ENCODE measurements around the gene KDM6A. TPM values are rescaled to one million over a fixed set of nuclear protein-coding genes. Genes with fewer than 3 reads are reported as not detected.

Gene KDM6A
- total and polyA plus RNA-seq, 2 of the 13 experiments (the other 11 are each of a cell fraction or from before 2014, with no cell fraction given): 16.7 to 18.2 TPM

- Histone ChIP-seq H3K79me2 (ENCODE audit: insufficient read depth, low read length) (peaks cover 21% of the 10 kb centered on the region), H3K27ac (ENCODE audit: extremely low read length, insufficient read depth, low read length) (no peak overlapping the region), H3K4me2 (ENCODE audit: low read depth, low read length) (no peak overlapping the region), H4K20me1 (ENCODE audit: insufficient read depth, low read length) (no peaks in the 10 kb centered on the region), H2AFZ (ENCODE audit: low read length) (no peak overlapping the region), H3K36me3 (replicated peaks in 1 of 2; ENCODE audit: control insufficient read depth in 1 of 2, insufficient read depth in 2 of 2, low read length in 2 of 2) (no peaks in the 10 kb centered on the region), H3K4me1 (ENCODE audit: insufficient read depth, low read length) (no peaks in the 10 kb centered on the region), H3K9me3 (ENCODE audit: low read length) (no peaks in the 10 kb centered on the region), H3K4me3 (replicated peaks in 1 of 3; ENCODE audit: insufficient read depth in 1 of 3, low read depth in 2 of 3, low read length in 3 of 3) (no peak overlapping the region), H3K9ac (ENCODE audit: insufficient read depth, low read depth, low read length) (no peak overlapping the region), H3K27me3 (ENCODE audit: control insufficient read depth in 1 of 2, insufficient read depth in 2 of 2, low read length in 2 of 2) (no peaks in the 10 kb centered on the region)
- in situ Hi-C loops (cut with HindIII; ENCODE audit: extremely low pct_ligation_motif_present, low pct_unique_long_range_greater_than_20kb): no loop called here
- ATAC-seq (no peak), DNase-seq (ENCODE audit: low spot score) (no peak), FAIRE-seq (no peak)
- POLR2A ChIA-PET: no interaction called here
- TF ChIP-seq SRSF4 (IDR thresholded peaks at IDR 0.05; ENCODE audit: low read depth, low read length, poor library complexity, severe bottlenecking) (no peak), ZNF780A (CRISPR knock-in tag; IDR thresholded peaks at IDR 0.05) (no peak), SIX4 (CRISPR knock-in tag; IDR thresholded peaks at IDR 0.05) (no peak), MAZ (IDR thresholded peaks at IDR 0.05; ENCODE audit: borderline replicate concordance, low read depth, low read length) (no peak), MAZ (CRISPR knock-in tag; IDR thresholded peaks at IDR 0.05; ENCODE audit: low read depth) (no peak), MTERF4 (CRISPR knock-in tag; IDR thresholded peaks at IDR 0.05) (no peak), EP300 (IDR thresholded peaks at IDR 0.05; ENCODE audit: low read depth in 2 of 2, low read length in 2 of 2) (no peak), EP300 (CRISPR knock-in tag; IDR thresholded peaks at IDR 0.05; ENCODE audit: borderline replicate concordance) (no peak)
- BruUV-seq (replicated peaks): no TSS peak
- intact Hi-C loops (cut with micrococcal nuclease; ENCODE audit: unreplicated experiment): no loop called here
- CTCF ChIA-PET (ENCODE audit: low intra/inter-chr PET ratio, low total read pairs): no interaction called here
These were observed 138.1 kb downstream of the KDM6A start for GRCh38 chrX:45011131-45011530.

- no TSS peak for BruUV-seq (replicated peaks)
- ChIA-PET CTCF (ENCODE audit: low intra/inter-chr PET ratio, low total read pairs) (no interaction called here), POLR2A (no interaction called here)
- Histone ChIP-seq H4K20me1 (ENCODE audit: insufficient read depth, low read length) (no peaks in the 10 kb centered on the region), H3K9me3 (ENCODE audit: low read length) (no peaks in the 10 kb centered on the region), H3K4me2 (ENCODE audit: low read depth, low read length) (no peak overlapping the region), H2AFZ (ENCODE audit: low read length) (no peak overlapping the region), H3K27me3 (ENCODE audit: control insufficient read depth in 1 of 2, insufficient read depth in 2 of 2, low read length in 2 of 2) (no peaks in the 10 kb centered on the region), H3K36me3 (replicated peaks in 1 of 2; ENCODE audit: control insufficient read depth in 1 of 2, insufficient read depth in 2 of 2, low read length in 2 of 2) (no peaks in the 10 kb centered on the region), H3K79me2 (ENCODE audit: insufficient read depth, low read length) (peaks cover 21% of the 10 kb centered on the region), H3K9ac (ENCODE audit: insufficient read depth, low read depth, low read length) (no peak overlapping the region), H3K4me1 (ENCODE audit: insufficient read depth, low read length) (no peaks in the 10 kb centered on the region), H3K4me3 (replicated peaks in 1 of 3; ENCODE audit: insufficient read depth in 1 of 3, low read depth in 2 of 3, low read length in 3 of 3) (no peak overlapping the region), H3K27ac (ENCODE audit: extremely low read length, insufficient read depth, low read length) (no peak overlapping the region)
- DNase-seq (ENCODE audit: low spot score): no peak
- intact Hi-C loops (cut with micrococcal nuclease; ENCODE audit: unreplicated experiment) (no loop called here), in situ Hi-C loops (cut with HindIII; ENCODE audit: extremely low pct_ligation_motif_present, low pct_unique_long_range_greater_than_20kb) (no loop called here)
- no peak for FAIRE-seq
- no peak for TF ChIP-seq STAT6 (CRISPR knock-in tag; IDR thresholded peaks at IDR 0.05; ENCODE audit: borderline replicate concordance)
- no peak for TF ChIP-seq KAT2B (IDR thresholded peaks at IDR 0.05; ENCODE audit: borderline replicate concordance, low read depth, low read length)
- TF ChIP-seq YEATS4 (CRISPR knock-in tag; IDR thresholded peaks at IDR 0.05; ENCODE audit: borderline replicate concordance): no peak
- TF ChIP-seq ZFP36 (IDR thresholded peaks at IDR 0.05; ENCODE audit: borderline replicate concordance, low read depth, low read length, partially characterized antibody): no peak
- WGBS (ENCODE audit: low lambda C conversion rate): 100% methylated on average over 1 of the region's 1 CpG
- ATAC-seq: no peak
These were observed 138.6 kb downstream of the KDM6A start for GRCh38 chrX:45011597-45011996.
